Trophoblast cell (in vitro differentiated cells and primary cell): Measurements from ENCODE around the gene TGM5.
"Not testable (repeated sequence)": the region's sequence is repeated elsewhere in the genome, so short reads cannot be mapped to it uniquely, and the experiment has no call there.

Source experiments
- DNase-seq, 2 donors: peaks; one replicate each; pipeline ENCODE4 v3.0.0-alpha.2; 2016
- H2AFZ ChIP-seq: 2 replicates; pipeline ENCODE4 v1.6.1; 2013; ENCODE audit warnings: low read length, moderate library complexity, mild to moderate bottlenecking; ENCODE audit not compliant: insufficient read depth, poor library complexity
- H2AK5ac ChIP-seq: 2 replicates; pipeline ENCODE4 v1.6.1; 2013; ENCODE audit warnings: mild to moderate bottlenecking, low read length
- H2BK120ac ChIP-seq: 2 replicates; pipeline ENCODE4 v1.6.1; 2013; ENCODE audit warnings: low read length, mild to moderate bottlenecking, moderate library complexity; ENCODE audit not compliant: insufficient read depth, poor library complexity
- H2BK12ac ChIP-seq: 2 replicates; pipeline ENCODE4 v1.6.1; 2013; ENCODE audit warnings: mild to moderate bottlenecking, low read length, moderate library complexity
- H2BK5ac ChIP-seq: 2 replicates; pipeline ENCODE4 v1.6.1; 2013; ENCODE audit warnings: low read length, low read depth, moderate library complexity, mild to moderate bottlenecking; ENCODE audit not compliant: poor library complexity
- H3K14ac ChIP-seq: 2 replicates; pipeline ENCODE4 v1.6.1; 2013; ENCODE audit warnings: mild to moderate bottlenecking, low read length
- H3K18ac ChIP-seq: 2 replicates; pipeline ENCODE4 v1.6.1; 2013; ENCODE audit warnings: mild to moderate bottlenecking, low read length
- H3K23ac ChIP-seq: 2 replicates; pipeline ENCODE4 v1.6.1; 2013; ENCODE audit warnings: low read length
- H3K27ac ChIP-seq: 2 replicates; pipeline ENCODE4 v1.5.1; 2013; ENCODE audit warnings: low read depth, mild to moderate bottlenecking, inconsistent platforms, low read length, moderate library complexity
- H3K27me3 ChIP-seq: 2 replicates; pipeline ENCODE4 v1.6.1; 2013; ENCODE audit warnings: inconsistent platforms, mild to moderate bottlenecking, low read length, moderate library complexity; ENCODE audit not compliant: insufficient read depth
- H3K36me3 ChIP-seq, 2 experiments: 1 replicate in 1 of 2; 2 replicates in 1 of 2; pipeline ENCODE4 v1.6.1; 2013; ENCODE audit warnings: low read length in 2 of 2, mild to moderate bottlenecking in 2 of 2, moderate library complexity in 1 of 2; ENCODE audit not compliant: insufficient read depth in 2 of 2, control insufficient read depth in 1 of 2
- H3K4ac ChIP-seq: 2 replicates; pipeline ENCODE4 v1.6.1; 2013; ENCODE audit warnings: low read depth, mild to moderate bottlenecking, low read length, moderate library complexity
- H3K4me1 ChIP-seq, 2 experiments: 1 replicate in 1 of 2; 2 replicates in 1 of 2; pipeline ENCODE4 v1.6.1; 2013; ENCODE audit warnings: low read length in 2 of 2, mild to moderate bottlenecking in 2 of 2, moderate library complexity in 1 of 2; ENCODE audit not compliant: insufficient read depth in 2 of 2, control insufficient read depth in 1 of 2
- H3K4me2 ChIP-seq: 2 replicates; pipeline ENCODE4 v1.6.1; 2013; ENCODE audit warnings: inconsistent platforms, mild to moderate bottlenecking, low read length, moderate library complexity
- H3K4me3 ChIP-seq: 2 replicates; pipeline ENCODE4 v1.5.1; 2013; ENCODE audit warnings: mild to moderate bottlenecking, low read depth, low read length, inconsistent platforms
- H3K79me1 ChIP-seq: one replicate; pipeline ENCODE4 v1.6.1; 2013; ENCODE audit warnings: low read length
- H3K79me2 ChIP-seq: 2 replicates; pipeline ENCODE4 v1.6.1; 2013; ENCODE audit warnings: low read length, mild to moderate bottlenecking; ENCODE audit not compliant: control insufficient read depth, insufficient read depth, poor library complexity
- H3K9ac ChIP-seq: 2 replicates; pipeline ENCODE4 v1.6.1; 2013; ENCODE audit warnings: mild to moderate bottlenecking, low read length
- H3K9me3 ChIP-seq: 2 replicates; pipeline ENCODE4 v1.6.1; 2013; ENCODE audit warnings: low read depth, mild to moderate bottlenecking, control low read depth, inconsistent platforms, low read length; ENCODE audit not compliant: insufficient read depth
- H4K12ac ChIP-seq: 2 replicates; pipeline ENCODE4 v1.6.1; 2013; ENCODE audit warnings: low read depth, mild to moderate bottlenecking, low read length, moderate library complexity
- H4K8ac ChIP-seq: 2 replicates; pipeline ENCODE4 v1.6.1; 2013; ENCODE audit warnings: low read depth, mild to moderate bottlenecking, low read length, moderate library complexity
- H4K91ac ChIP-seq: one replicate; pipeline ENCODE4 v1.6.1; 2013; ENCODE audit warnings: low read depth, mild to moderate bottlenecking, low read length, moderate library complexity
- WGBS: extraction: QIAGEN DNeasy Blood & Tissue Kit; methylation state at CpG from one replicate; pipeline ENCODE4 v1.1.7; 2013; ENCODE audit warnings: missing lambda C conversion rate; ENCODE audit not compliant: insufficient read length, insufficient coverage; ENCODE audit errors: extremely low coverage; 5-methylcytosine and 5-hydroxymethylcytosine counted together

Gene TGM5

GRCh38 chr15:43197773-43198172, 69.0 kb downstream of the TGM5 start:
- H2AK5ac ChIP-seq, H2BK5ac ChIP-seq, H4K91ac ChIP-seq, H2BK12ac ChIP-seq, H3K23ac ChIP-seq, H3K27ac ChIP-seq, H3K79me1 ChIP-seq, H3K4me2 ChIP-seq, H2AFZ ChIP-seq, H3K4ac ChIP-seq, H3K79me2 ChIP-seq, H3K9ac ChIP-seq, H4K8ac ChIP-seq, H3K27me3 ChIP-seq, DNase-seq, H2BK120ac ChIP-seq, H3K18ac ChIP-seq, H4K12ac ChIP-seq, H3K14ac ChIP-seq, H3K4me3 ChIP-seq, H3K4me1 ChIP-seq, H3K9me3 ChIP-seq: not testable (repeated sequence)
- no CpG with 5 or more reads among the region's 3 CpGs for WGBS
- H3K36me3 ChIP-seq, result peaks cover 7 to 10% of the 10 kb centered on the region in 2 experiments

GRCh38 chr15:43196760-43197548, 69.8 kb downstream of the TGM5 start:
- Histone ChIP-seq H4K91ac (no peak overlapping the region), H3K9me3 (no peaks in the 10 kb centered on the region)
- no CpG with 5 or more reads among the region's 10 CpGs for WGBS

GRCh38 chr15:43194795-43195194, 71.9 kb downstream of the TGM5 start:
- Histone ChIP-seq H3K9ac (no peak overlapping the region), H3K27ac (no peak overlapping the region), H3K23ac (no peak overlapping the region), H2BK5ac (no peak overlapping the region), H3K4me1 (no peaks in the 10 kb centered on the region), H3K4ac (no peak overlapping the region), H3K79me2 (no peaks in the 10 kb centered on the region), H2BK120ac (no peak overlapping the region), H3K4me2 (no peak overlapping the region), H2BK12ac (no peak overlapping the region), H3K18ac (no peak overlapping the region), H3K4me3 (no peak overlapping the region), H4K12ac (no peak overlapping the region), H3K9me3 (no peaks in the 10 kb centered on the region), H2AK5ac (no peak overlapping the region), H3K79me1 (no peaks in the 10 kb centered on the region), H4K91ac (no peak overlapping the region), H4K8ac (no peak overlapping the region), H3K36me3 (peaks cover 12 to 22% of the 10 kb centered on the region in 2 experiments), H2AFZ (no peak overlapping the region), H3K27me3 (no peaks in the 10 kb centered on the region), H3K14ac (no peak overlapping the region)
- no peak for DNase-seq
- no CpG with 5 or more reads among the region's 2 CpGs for WGBS

More at GRCh38 chr15:43196760-43197548, 69.8 kb downstream of the TGM5 start:
- Histone ChIP-seq H3K9ac (no peak overlapping the region), H3K14ac (no peak overlapping the region), H4K12ac (no peak overlapping the region), H2BK5ac (no peak overlapping the region), H3K27ac (no peak overlapping the region), H2BK120ac (no peak overlapping the region), H3K4ac (no peak overlapping the region), H2AFZ (no peak overlapping the region), H3K79me2 (no peaks in the 10 kb centered on the region), H2BK12ac (no peak overlapping the region), H3K36me3 (peaks cover 7 to 10% of the 10 kb centered on the region in 2 experiments), H2AK5ac (no peak overlapping the region), H3K18ac (no peak overlapping the region), H3K4me2 (no peak overlapping the region), H3K79me1 (no peaks in the 10 kb centered on the region), H3K4me1 (no peaks in the 10 kb centered on the region), H3K27me3 (no peaks in the 10 kb centered on the region), H3K23ac (no peak overlapping the region), H3K4me3 (no peak overlapping the region), H4K8ac (no peak overlapping the region)
- DNase-seq, result no peak

DNA sequence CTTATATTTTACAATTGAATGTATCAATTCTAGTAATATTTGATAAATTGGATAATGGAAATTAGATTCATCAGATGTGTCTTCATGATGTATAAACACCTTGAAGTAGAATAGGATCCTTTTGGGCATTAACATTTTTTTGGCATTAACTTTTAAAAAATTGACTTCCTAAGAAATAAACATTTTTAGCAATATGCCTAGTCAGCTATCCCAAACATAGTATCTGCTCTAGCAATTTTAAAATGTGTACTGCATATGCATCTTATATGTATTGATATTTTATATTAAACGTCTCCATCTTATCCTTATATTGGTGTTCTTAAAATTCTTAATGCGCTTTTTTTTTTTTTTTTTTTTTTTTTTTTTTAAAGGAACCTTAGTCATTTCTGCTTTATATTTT, 73.0 kb downstream of the TGM5 start:
- H3K23ac ChIP-seq, result no peak overlapping the region
- no peaks in the 10 kb centered on the region for H3K27me3 ChIP-seq
- no peak overlapping the region for H2BK12ac ChIP-seq
- no peak overlapping the region for H2AK5ac ChIP-seq
- H3K4ac ChIP-seq, result no peak overlapping the region
- no peaks in the 10 kb centered on the region for H3K79me1 ChIP-seq
- no peak overlapping the region for H3K4me2 ChIP-seq
- no peak overlapping the region for H3K14ac ChIP-seq
- H3K9me3 ChIP-seq, result no peaks in the 10 kb centered on the region
- no peak overlapping the region for H4K8ac ChIP-seq
- H3K79me2 ChIP-seq, result no peaks in the 10 kb centered on the region
- DNase-seq, result no peak
- WGBS, result no CpG with 5 or more reads among the region's 2 CpGs
- H3K9ac ChIP-seq, result no peak overlapping the region
- no peak overlapping the region for H3K27ac ChIP-seq
- H4K91ac ChIP-seq, result no peak overlapping the region
- H3K4me1 ChIP-seq, result no peaks in the 10 kb centered on the region
- H2BK120ac ChIP-seq, result no peak overlapping the region
- no peak overlapping the region for H4K12ac ChIP-seq
- no peak overlapping the region for H2AFZ ChIP-seq
- no peak overlapping the region for H2BK5ac ChIP-seq
- H3K36me3 ChIP-seq, result peaks cover 12 to 24% of the 10 kb centered on the region in 2 experiments
- no peak overlapping the region for H3K4me3 ChIP-seq
- no peak overlapping the region for H3K18ac ChIP-seq
